ENCODE data around the gene HS3ST3A1.

HS3ST3A1 gene

DNA sequence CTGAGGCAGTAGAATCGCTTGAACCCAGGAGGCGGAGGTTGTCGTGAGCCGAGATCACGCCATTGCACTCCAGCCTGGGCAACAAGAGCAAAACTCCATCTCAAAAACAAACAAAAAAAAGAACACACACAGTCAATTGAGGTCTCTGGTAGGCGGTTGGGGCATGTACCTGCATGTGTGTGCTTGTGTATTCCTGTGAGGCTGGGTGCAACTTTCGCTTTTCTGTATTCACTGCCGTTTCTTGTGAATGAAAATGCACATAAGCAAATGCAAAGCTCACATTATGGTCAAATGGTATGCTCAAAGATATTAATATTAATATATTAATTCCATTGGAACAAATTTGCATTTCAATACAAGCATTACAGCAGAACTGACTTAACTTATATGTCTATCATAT is 20.9 kb downstream of the HS3ST3A1 start:
- no peaks in the 10 kb centered on the region for H3K36me3 Mint-ChIP-seq (ENCODE audit: insufficient read depth)
- no peak for ATAC-seq (replicated peaks)
- H3K9me3 Mint-ChIP-seq: no peaks in the 10 kb centered on the region
- DNase-seq: no peak
- no peaks in the 10 kb centered on the region for H3K4me1 Mint-ChIP-seq (ENCODE audit: low read depth in 2 of 2)
- H3K27me3 Mint-ChIP-seq: peaks cover 18 to 26% of the 10 kb centered on the region in 2 donors
- no peak overlapping the region for H3K4me3 Mint-ChIP-seq
- H3K27ac Mint-ChIP-seq: no peak overlapping the region

DNA sequence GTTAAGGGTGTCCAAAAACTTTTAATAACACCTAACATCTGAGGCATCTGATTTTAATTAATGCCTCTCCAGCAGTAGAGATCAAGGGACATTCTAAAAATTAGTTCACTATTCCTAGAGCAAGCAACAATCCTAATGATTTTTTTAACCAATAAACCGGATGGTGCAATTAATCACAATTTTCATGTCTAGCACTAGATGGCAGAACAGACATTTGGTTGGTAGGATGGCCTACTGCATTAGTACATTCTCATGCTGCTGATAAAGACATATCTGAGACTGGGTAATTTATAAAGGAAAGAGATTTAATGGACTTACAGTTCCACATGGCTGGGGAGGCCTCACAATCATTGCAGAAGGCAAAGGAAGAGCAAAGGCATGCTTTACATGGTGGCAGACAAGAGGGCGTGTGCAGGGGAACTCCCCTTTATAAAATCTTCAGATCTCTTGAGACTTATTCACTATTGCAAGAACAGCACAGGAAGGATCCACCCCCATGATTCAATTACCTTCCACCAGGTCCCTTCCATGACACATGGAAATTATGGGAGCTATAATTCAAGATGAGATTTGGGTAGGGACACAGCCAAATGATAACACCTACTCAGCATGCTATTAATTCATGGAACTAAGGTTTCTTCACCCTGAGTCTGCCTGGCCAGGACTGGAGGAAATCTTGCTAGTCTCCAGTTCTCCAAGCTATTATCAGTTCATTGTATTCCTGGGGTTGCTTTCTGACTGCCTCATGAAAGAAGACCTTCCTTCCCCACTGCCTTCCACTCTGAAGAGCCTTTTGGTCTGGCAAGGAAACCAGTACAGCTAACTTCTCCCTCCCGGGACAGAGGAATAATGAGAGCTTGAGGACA is 24.8 kb downstream of the HS3ST3A1 start:
- H3K36me3 Mint-ChIP-seq (ENCODE audit: insufficient read depth): no peaks in the 10 kb centered on the region

DNA sequence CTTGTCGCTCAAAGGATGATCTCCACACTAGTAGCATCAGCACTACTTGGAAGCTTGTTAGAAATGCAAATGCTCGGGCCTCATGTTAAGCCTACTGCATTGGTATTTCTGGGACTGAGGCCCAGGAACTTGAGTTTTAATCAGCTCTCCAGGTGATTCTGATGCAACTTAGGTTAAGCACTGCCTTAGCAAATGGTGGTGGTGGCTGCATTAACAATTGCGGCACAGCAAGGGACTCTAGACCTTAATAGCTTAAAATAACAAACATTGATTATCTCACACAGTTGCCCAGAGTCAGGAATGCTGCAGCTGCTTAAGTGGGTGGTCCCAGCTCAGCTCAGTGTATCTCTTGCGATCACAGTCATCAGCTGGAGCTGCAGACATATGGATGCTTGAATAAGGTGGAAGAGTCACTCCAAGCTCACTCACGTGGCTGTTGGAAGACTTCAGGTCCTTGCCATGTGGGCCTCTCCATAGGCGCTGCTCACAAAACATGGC is 25.8 kb downstream of the HS3ST3A1 start:
- peaks cover 51 to 64% of the 10 kb centered on the region in 2 donors for H3K27me3 Mint-ChIP-seq
- DNase-seq (no peak), ATAC-seq (replicated peaks) (no peak)
- H3K36me3 Mint-ChIP-seq (ENCODE audit: insufficient read depth): no peaks in the 10 kb centered on the region
- no peaks in the 10 kb centered on the region for H3K9me3 Mint-ChIP-seq
- no peak overlapping the region for H3K4me3 Mint-ChIP-seq
- no peaks in the 10 kb centered on the region for H3K4me1 Mint-ChIP-seq (ENCODE audit: low read depth in 2 of 2)
- H3K27ac Mint-ChIP-seq: no peak overlapping the region

More for the DNA sequence above, 24.8 kb downstream of the HS3ST3A1 start:
- no peaks in the 10 kb centered on the region for H3K4me1 Mint-ChIP-seq (ENCODE audit: low read depth in 2 of 2)
- H3K27me3 Mint-ChIP-seq: peaks cover 46 to 55% of the 10 kb centered on the region in 2 donors
- H3K9me3 Mint-ChIP-seq: no peaks in the 10 kb centered on the region
- DNase-seq: no peak
- no peak overlapping the region for H3K4me3 Mint-ChIP-seq
- no peak for ATAC-seq (replicated peaks)
- no peak overlapping the region for H3K27ac Mint-ChIP-seq

DNA sequence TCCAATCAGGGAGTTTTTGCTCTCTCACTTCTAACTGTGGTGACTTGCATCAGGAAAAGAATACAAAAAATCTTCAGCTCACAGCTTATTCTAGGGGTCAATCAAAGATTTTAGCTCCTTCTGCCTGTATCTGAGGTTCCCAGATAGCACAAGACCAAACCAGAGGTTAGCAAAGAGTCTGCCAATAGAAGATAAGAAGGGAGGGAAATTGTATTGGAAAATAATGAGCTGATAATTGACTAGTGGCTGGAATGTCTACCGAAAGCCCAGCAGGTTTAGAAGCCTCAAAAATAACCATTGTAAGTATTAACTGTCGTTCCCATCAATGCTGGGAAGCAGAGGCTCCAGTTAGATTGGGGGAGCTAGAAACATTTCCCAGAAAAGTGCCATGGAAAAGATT is 26.3 kb downstream of the HS3ST3A1 start:
- DNase-seq (no peak), ATAC-seq (replicated peaks) (no peak)
- Mint-ChIP-seq H3K4me1 (ENCODE audit: low read depth in 2 of 2) (no peaks in the 10 kb centered on the region), H3K9me3 (no peaks in the 10 kb centered on the region), H3K27ac (no peak overlapping the region), H3K4me3 (no peak overlapping the region), H3K36me3 (ENCODE audit: insufficient read depth) (no peaks in the 10 kb centered on the region), H3K27me3 (peaks cover 55 to 68% of the 10 kb centered on the region in 2 donors)

DNA sequence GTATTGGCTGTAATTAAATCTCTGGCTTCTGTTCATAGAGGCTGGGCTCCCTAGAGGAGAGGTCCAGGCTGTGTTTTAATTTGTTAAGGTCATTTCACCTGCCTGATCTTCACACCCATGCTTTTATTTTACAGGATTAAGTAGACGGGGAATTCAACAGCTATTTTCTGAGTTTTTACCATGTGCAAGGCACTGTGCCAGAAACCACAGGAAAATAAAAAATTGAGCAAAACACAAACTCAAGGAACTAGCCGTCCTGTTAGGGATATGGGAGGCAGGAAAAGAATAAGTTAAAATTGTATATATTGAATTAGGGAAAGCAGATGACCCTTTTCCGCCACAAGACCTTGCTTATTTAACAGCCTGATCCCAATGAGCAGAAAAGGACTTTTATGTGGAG is 29.1 kb downstream of the HS3ST3A1 start:
- ATAC-seq (replicated peaks): no peak
- Mint-ChIP-seq H3K4me3 (no peak overlapping the region), H3K27me3 (peaks cover 52 to 80% of the 10 kb centered on the region in 2 donors), H3K27ac (no peak overlapping the region), H3K4me1 (ENCODE audit: low read depth in 2 of 2) (no peaks in the 10 kb centered on the region), H3K9me3 (no peaks in the 10 kb centered on the region), H3K36me3 (ENCODE audit: insufficient read depth) (no peaks in the 10 kb centered on the region)
- no peak for DNase-seq

DNA sequence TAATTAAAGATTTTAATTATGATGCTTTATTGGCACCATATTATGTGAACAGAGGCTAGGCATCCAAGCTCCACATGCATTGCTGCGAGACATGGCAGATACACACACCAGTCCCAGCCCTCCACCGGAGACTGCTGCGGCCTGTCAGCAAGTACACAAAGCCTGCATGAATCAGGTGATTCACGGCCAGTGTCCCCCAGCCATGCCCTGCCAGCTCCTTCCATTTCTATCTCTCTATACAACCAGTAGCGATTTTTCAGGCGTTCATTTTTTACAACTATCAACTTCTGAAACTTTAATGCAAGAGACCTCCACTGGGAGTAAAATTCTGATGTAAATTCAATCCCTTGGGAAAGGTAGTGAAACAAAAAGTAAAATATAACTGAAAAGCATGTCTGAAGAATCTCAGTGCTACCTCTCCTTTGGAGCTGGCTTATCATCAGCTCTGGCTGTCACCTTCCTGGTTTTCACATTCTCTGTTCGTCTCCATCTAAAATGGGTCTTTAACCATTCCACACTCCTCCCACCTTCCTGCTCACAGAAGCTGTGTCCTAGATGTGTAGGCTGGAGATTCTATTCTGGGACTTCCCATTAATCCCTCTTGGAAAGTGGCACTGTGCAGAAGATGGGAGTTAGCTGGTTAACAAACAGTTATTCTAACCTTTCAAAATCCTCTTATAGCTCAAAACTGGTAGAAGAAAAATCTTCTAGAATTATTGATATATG is 32.2 kb downstream of the HS3ST3A1 start:
- no peak for ATAC-seq (replicated peaks)
- H3K27me3 Mint-ChIP-seq: peaks cover 31 to 53% of the 10 kb centered on the region in 2 donors
- DNase-seq: no peak
- H3K4me3 Mint-ChIP-seq: no peak overlapping the region
- H3K27ac Mint-ChIP-seq: no peak overlapping the region
- no peaks in the 10 kb centered on the region for H3K4me1 Mint-ChIP-seq (ENCODE audit: low read depth in 2 of 2)
- H3K36me3 Mint-ChIP-seq (ENCODE audit: insufficient read depth): no peaks in the 10 kb centered on the region
- no peaks in the 10 kb centered on the region for H3K9me3 Mint-ChIP-seq

DNA sequence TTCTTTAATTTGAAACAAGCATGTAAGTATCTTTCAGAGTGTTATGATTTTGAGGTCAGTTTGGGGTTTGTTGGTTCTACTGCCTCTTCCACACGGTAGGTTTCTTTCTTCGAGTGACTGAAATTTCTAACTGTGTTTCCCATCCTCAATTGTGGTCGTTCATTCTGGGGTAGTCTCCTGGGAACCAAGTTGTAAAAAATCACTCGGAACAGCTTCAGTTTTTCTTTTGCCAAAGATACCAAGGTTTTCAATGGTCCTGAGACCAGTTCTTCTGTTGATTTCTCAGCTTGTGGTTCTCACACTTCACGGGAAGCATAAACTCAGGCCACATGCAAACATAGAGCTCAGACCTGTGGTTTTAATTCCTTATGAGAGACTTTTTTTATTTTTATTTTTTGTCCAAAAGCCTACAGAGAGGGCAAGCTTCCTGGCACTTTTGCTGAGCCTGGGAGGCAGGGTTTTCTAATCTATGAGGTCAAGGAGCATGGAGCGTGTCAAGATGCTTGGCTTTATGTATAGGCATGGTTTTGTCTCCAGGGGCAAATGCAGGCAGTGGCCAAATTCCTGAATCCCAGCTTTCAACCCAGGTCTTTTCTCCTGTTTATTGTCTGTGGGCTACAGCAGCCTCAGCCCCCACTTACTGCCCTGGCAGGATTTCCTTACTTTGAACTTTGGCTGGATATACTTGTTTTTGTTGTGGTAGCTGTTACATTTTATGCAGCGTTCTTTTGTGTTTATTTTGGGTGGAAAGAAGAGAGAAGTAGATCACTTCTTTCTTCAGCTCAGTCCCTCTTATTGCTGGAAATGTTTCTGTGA is 32.9 kb downstream of the HS3ST3A1 start:
- no peak overlapping the region for H3K4me3 Mint-ChIP-seq
- H3K9me3 Mint-ChIP-seq: no peaks in the 10 kb centered on the region
- H3K4me1 Mint-ChIP-seq (ENCODE audit: low read depth in 2 of 2): no peaks in the 10 kb centered on the region
- H3K36me3 Mint-ChIP-seq (ENCODE audit: insufficient read depth): no peaks in the 10 kb centered on the region
- peaks cover 27 to 45% of the 10 kb centered on the region in 2 donors for H3K27me3 Mint-ChIP-seq
- no peak overlapping the region for H3K27ac Mint-ChIP-seq
- ATAC-seq (replicated peaks): no peak
- no peak for DNase-seq

DNA sequence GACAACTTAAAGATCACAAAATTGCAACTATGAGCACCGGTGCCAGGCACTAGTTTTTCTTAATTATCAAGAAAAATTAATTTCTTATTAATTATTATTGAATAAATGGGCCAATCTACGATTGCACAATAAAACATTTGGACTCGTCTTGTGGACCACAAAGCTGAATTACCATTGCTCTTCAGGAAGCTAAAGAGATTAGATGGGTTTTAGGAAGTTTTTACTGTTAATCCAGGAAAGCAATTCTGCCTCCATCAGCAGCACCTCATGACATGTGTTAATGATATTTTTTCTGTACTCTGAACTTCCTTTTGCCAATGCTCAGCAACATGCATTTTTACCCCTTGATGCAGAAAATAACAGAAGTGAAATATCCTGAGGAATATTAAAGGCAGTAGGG is 37.9 kb downstream of the HS3ST3A1 start:
- ATAC-seq (replicated peaks): no peak
- Mint-ChIP-seq H3K27ac (no peak overlapping the region), H3K4me1 (ENCODE audit: low read depth in 2 of 2) (no peaks in the 10 kb centered on the region), H3K9me3 (no peaks in the 10 kb centered on the region), H3K4me3 (no peak overlapping the region), H3K36me3 (ENCODE audit: insufficient read depth) (no peaks in the 10 kb centered on the region), H3K27me3 (no peaks in the 10 kb centered on the region)
- DNase-seq: no peak

DNA sequence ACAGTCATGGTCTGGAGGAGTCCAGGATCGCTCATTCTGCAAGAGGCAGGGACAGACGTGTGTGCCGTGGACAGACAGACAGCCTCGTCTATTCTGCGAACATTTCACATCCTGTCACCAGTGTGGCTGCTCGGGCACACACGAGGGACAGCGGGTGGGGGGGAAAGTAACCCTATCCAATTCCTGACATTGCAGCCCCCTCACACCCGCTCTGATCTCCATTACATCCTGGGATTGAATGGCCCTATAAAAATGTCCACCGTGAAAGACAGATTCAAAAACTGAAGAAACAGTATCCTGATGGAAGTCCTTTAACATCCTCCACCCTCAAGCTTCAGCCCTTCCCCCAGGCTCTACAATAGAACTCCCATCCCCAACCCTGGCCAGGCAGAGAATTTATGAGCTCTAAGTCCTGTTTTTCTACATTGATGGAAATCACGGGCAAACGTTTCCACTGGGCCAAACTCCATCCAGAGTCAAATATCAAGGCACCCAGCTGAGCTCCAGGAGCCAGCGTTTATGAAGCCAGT is 39.4 kb downstream of the HS3ST3A1 start:
- H3K27me3 Mint-ChIP-seq: peaks cover 0 to under 1% of the 10 kb centered on the region in 2 donors
- H3K36me3 Mint-ChIP-seq (ENCODE audit: insufficient read depth): no peaks in the 10 kb centered on the region
- H3K4me1 Mint-ChIP-seq (ENCODE audit: low read depth in 2 of 2): no peaks in the 10 kb centered on the region
- no peak overlapping the region for H3K27ac Mint-ChIP-seq
- H3K9me3 Mint-ChIP-seq: no peaks in the 10 kb centered on the region
- DNase-seq (no peak), ATAC-seq (replicated peaks) (no peak)
- H3K4me3 Mint-ChIP-seq: no peak overlapping the region

DNA sequence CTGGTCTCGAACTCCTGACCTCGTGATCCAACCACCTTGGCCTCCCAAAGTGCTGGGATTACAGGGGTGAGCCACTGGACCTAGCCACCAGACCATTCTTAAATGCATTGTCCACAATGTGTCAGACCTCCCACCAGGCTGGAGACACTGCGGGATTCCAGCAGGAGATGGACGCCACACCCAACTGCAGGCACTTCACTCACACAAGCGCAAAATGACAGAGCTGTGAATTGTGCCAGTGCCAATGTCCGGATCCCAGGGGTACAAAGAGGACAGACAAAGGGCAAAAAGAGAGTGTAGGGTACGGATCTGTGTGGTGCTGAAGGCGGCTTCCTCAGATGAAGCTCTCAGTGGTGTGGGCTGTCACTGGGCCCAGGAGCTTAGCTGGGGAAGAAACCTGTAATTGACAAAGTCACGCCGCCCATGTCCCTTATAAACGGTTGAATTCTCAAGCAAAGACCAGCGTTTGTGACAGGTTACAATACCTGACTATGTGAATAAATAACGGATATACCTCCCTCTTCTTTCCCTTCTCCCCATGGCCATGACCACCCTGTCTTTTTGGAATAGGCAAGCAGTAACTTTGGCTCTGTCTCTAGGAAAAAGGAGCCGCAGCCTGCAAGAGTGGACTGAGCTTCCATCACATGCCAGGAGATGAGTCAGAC is 40.0 kb downstream of the HS3ST3A1 start:
- Mint-ChIP-seq H3K4me3 (no peak overlapping the region), H3K36me3 (ENCODE audit: insufficient read depth) (no peaks in the 10 kb centered on the region), H3K27ac (no peak overlapping the region), H3K9me3 (no peaks in the 10 kb centered on the region), H3K4me1 (ENCODE audit: low read depth in 2 of 2) (no peaks in the 10 kb centered on the region), H3K27me3 (peaks cover 0 to 6% of the 10 kb centered on the region in 2 donors)
- ATAC-seq (replicated peaks): no peak
- no peak for DNase-seq

DNA sequence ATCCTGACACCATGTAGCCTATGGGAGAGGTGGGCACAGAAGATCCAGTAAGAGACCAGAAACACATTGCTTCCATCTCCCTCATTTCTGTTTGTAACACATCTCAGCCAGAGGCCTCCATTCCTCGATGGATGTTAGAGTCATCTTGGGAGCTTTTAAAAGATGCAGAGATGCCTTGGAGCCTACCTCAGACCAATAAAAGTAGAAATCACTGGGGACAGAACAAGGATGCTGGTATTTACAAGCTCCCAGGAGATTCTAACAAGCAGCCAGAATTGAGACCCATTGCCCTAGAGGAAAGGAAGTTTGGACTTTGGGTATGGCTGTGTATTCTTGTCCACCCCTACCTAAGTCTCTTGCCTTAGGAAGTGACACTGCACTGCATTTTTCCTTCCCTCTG is 40.8 kb downstream of the HS3ST3A1 start:
- Mint-ChIP-seq H3K27me3 (peaks cover 0 to 6% of the 10 kb centered on the region in 2 donors), H3K4me3 (no peak overlapping the region), H3K9me3 (no peaks in the 10 kb centered on the region), H3K27ac (no peak overlapping the region), H3K36me3 (ENCODE audit: insufficient read depth) (no peaks in the 10 kb centered on the region), H3K4me1 (ENCODE audit: low read depth in 2 of 2) (no peaks in the 10 kb centered on the region)
- no peak for DNase-seq
- no peak for ATAC-seq (replicated peaks)

DNA sequence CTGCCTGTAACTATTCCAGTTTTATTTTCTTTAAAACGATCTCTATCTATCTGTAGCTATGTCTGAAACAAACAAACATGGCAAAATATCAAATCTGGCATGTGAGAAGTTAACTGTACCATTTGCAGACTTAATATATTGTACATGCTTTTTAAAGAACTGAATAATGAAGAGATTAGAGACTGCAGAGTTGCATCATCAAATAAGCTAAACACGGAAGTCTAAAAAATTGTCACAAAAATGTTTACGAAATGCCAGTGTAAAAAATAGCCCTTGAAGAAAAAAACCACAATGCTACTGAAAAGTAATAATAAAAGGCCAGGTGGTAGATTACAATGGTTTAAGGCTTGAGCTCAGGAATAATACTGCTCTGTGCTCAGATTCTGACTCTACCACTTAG is 43.1 kb downstream of the HS3ST3A1 start:
- DNase-seq (no peak), ATAC-seq (replicated peaks) (no peak)
- H3K4me3 Mint-ChIP-seq: no peak overlapping the region
- H3K4me1 Mint-ChIP-seq (ENCODE audit: low read depth in 2 of 2): no peaks in the 10 kb centered on the region
- peaks cover 10 to 14% of the 10 kb centered on the region in 2 donors for H3K27me3 Mint-ChIP-seq
- no peaks in the 10 kb centered on the region for H3K36me3 Mint-ChIP-seq (ENCODE audit: insufficient read depth)
- H3K27ac Mint-ChIP-seq: no peak overlapping the region
- H3K9me3 Mint-ChIP-seq: no peaks in the 10 kb centered on the region

DNA sequence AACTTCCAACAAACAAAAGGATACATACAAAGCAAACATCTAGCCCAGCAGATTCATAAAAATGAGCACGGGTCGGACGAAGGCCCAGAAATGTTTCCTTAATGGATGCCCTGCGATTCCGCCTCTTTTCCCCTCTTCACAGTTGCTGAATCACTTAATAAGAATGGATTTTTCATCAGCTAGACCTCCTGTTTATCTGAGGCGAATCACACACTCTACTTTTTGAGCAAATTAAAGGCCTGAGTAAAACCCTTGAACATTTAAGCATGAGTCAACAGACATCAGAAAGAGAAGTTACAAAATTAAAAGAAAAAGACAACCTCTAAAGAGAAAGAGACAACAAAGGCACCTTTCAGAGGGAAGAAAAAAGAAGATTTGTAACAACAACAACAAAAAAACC is 44.7 kb downstream of the HS3ST3A1 start:
- H3K4me1 Mint-ChIP-seq (ENCODE audit: low read depth in 2 of 2): no peaks in the 10 kb centered on the region
- H3K4me3 Mint-ChIP-seq: no peak overlapping the region
- H3K9me3 Mint-ChIP-seq: no peaks in the 10 kb centered on the region
- ATAC-seq (replicated peaks) (no peak), DNase-seq (no peak)
- H3K27me3 Mint-ChIP-seq: peaks cover 10 to 14% of the 10 kb centered on the region in 2 donors
- no peak overlapping the region for H3K27ac Mint-ChIP-seq
- H3K36me3 Mint-ChIP-seq (ENCODE audit: insufficient read depth): no peaks in the 10 kb centered on the region
